A549 (cell line): ENCODE results near the gene MAU2. TPM values are rescaled to one million over a fixed set of nuclear protein-coding genes. Genes with fewer than 3 reads are reported as not detected.

Source experiments
- ATAC-seq, 2 experiments: fragments of 200-7000 bp in 1 of 2; fragments of >200 bp in 1 of 2; cut with Nextera tagmentation in 1 of 2; cut with Tn5 transposase in 1 of 2; 3 replicates each; pipeline versions ENCODE4 v1.8.0 to v1.9.1; 2018 to 2020; ENCODE audit warnings: mild to moderate bottlenecking in 1 of 2, moderate library complexity in 1 of 2
- CTCF ChIA-PET: fragments of 300-600 bp; sonication (Branson Sonifier 250); formaldehyde crosslinking; extraction: SDS; loops from one replicate; lab custom pipeline; 2021; ENCODE audit warnings: antibody characterized with exemption, inconsistent platforms; lab: Yijun Ruan, JAX
- POLR2A ChIA-PET: fragments of 350-600 bp; formaldehyde crosslinking; extraction: SDS; loops from one replicate; lab custom pipeline; 2021; ENCODE audit warnings: antibody characterized with exemption, inconsistent platforms; lab: Yijun Ruan, JAX
- DNase-seq, 2 experiments: peaks; one replicate each; pipeline versions ENCODE4 v3.0.0 to v3.0.0-alpha.2; 2011 to 2016; ENCODE audit warnings: low read depth in 1 of 2, low spot score in 1 of 2
- FAIRE-seq: peaks from 2 replicates; lab custom pipeline; 2011; peaks lifted over from hg19 to GRCh38; lab: Jason Lieb, UNC
- H3K27ac ChIP-seq, 2 experiments: fragments of >200 bp; sonication (Bioruptor Twin); formaldehyde crosslinking; 3 replicates each; pipeline ENCODE4 v1.5.1; 2016 to 2017
- H3K4me1 ChIP-seq: fragments of >200 bp; sonication (Bioruptor Twin); formaldehyde crosslinking; 3 replicates; pipeline ENCODE4 v1.6.1; 2016
- H3K4me2 ChIP-seq: fragments of >200 bp; sonication (Bioruptor Twin); formaldehyde crosslinking; 3 replicates; pipeline ENCODE4 v1.6.1; 2016
- H3K4me3 ChIP-seq: fragments of >200 bp; sonication (Bioruptor Twin); formaldehyde crosslinking; 3 replicates; pipeline ENCODE4 v1.5.1; 2016
- H3K9me3 ChIP-seq: fragments of >200 bp; sonication (Bioruptor Twin); formaldehyde crosslinking; 3 replicates; pipeline ENCODE4 v1.6.1; 2016
- BHLHE40 ChIP-seq: IDR thresholded peaks from 2 replicates; pipeline ENCODE4 v1.6.1; 2012; ENCODE audit warnings: low read depth, low read length, inconsistent platforms
- CBX2 ChIP-seq: fragments of 200-600 bp; sonication (generic); IDR thresholded peaks from 2 replicates; pipeline ENCODE4 v1.6.1; 2016; ENCODE audit warnings: low read depth, mild to moderate bottlenecking, borderline replicate concordance
- CBX8 ChIP-seq: fragments of 200-600 bp; sonication (generic); IDR thresholded peaks from 2 replicates; pipeline ENCODE4 v1.6.1; 2016
- EHF ChIP-seq: fragments of 250-450 bp; sonication (Bioruptor Pico); IDR thresholded peaks from 2 replicates; pipeline ENCODE4 v1.5.0; 2020; ENCODE audit warnings: mild to moderate bottlenecking
- ESRRA ChIP-seq: fragments of 150-350 bp; IDR thresholded peaks from 2 replicates; pipeline ENCODE4 v1.6.1; 2014; ENCODE audit warnings: mild to moderate bottlenecking, low read length, borderline replicate concordance
- FOXS1 ChIP-seq: fragments of 250-450 bp; sonication (Bioruptor Pico); IDR thresholded peaks from 2 replicates; pipeline ENCODE4 v1.5.0; 2020; ENCODE audit warnings: mild to moderate bottlenecking, moderate library complexity
- GATA3 ChIP-seq: IDR thresholded peaks from 2 replicates; pipeline ENCODE4 v1.6.1; 2012; ENCODE audit warnings: borderline replicate concordance
- HOXB13 ChIP-seq: fragments of 250-450 bp; sonication (Bioruptor Pico); IDR thresholded peaks from 2 replicates; pipeline ENCODE4 v1.5.0; 2020; ENCODE audit warnings: low read depth, mild to moderate bottlenecking, moderate library complexity
- HOXB5 ChIP-seq: fragments of 250-450 bp; sonication (Bioruptor Pico); IDR thresholded peaks from 2 replicates; pipeline ENCODE4 v1.5.0; 2020; ENCODE audit warnings: mild to moderate bottlenecking, moderate library complexity
- KDM5A ChIP-seq: fragments of 200-600 bp; sonication (generic); IDR thresholded peaks from 2 replicates; pipeline ENCODE4 v1.6.1; 2016; ENCODE audit warnings: antibody characterized with exemption, mild to moderate bottlenecking
- NPAS2 ChIP-seq: fragments of 250-450 bp; sonication (Bioruptor Pico); IDR thresholded peaks from 2 replicates; pipeline ENCODE4 v1.8.0; 2022; ENCODE audit warnings: mild to moderate bottlenecking, moderate library complexity, borderline replicate concordance
- NR3C1 ChIP-seq: fragments of >200 bp; sonication (Bioruptor Twin); formaldehyde crosslinking; IDR thresholded peaks from 3 replicates; pipeline ENCODE4 v1.6.1; 2017
- PHF8 ChIP-seq: fragments of 200-600 bp; sonication (generic); IDR thresholded peaks from 2 replicates; pipeline ENCODE4 v1.6.1; 2016; ENCODE audit warnings: low read depth, mild to moderate bottlenecking, antibody characterized with exemption, moderate library complexity, borderline replicate concordance
- POLR2A ChIP-seq: IDR thresholded peaks from 2 replicates; pipeline ENCODE4 v1.6.1; 2012; ENCODE audit warnings: mild to moderate bottlenecking, low read length
- SREBF2 ChIP-seq: fragments of 450-650 bp; IDR thresholded peaks from 2 replicates; pipeline ENCODE4 v1.6.1; 2014; ENCODE audit warnings: mild to moderate bottlenecking, moderate library complexity
- ZNF302 ChIP-seq: fragments of 250-450 bp; sonication (Bioruptor Pico); IDR thresholded peaks from 2 replicates; pipeline ENCODE4 v1.9.0; 2021; ENCODE audit warnings: inconsistent platforms, mild to moderate bottlenecking, moderate library complexity
- WGBS: methylation state at CpG from one replicate; pipeline ENCODE4 v1.1.6; 2017; ENCODE audit errors: missing lambda C conversion rate; 5-methylcytosine and 5-hydroxymethylcytosine counted together
- polyA plus RNA-seq, 4 experiments: library from polyadenylated mRNA; depleted of rRNA in 3 of 4; stranded (reverse); fragments of >200 nt; fragmentation: RNase III in 1 of 4; extraction: RNeasy Plus Mini Kit Qiagen cat#74134 plus additional on column Dnase treatment in 1 of 4; gene quantifications; 2 replicates in 3 of 4; 3 replicates in 1 of 4; pipeline ENCODE4 v1.2.3, GENCODE V29; 2011 to 2017
- TF ChIP-seq, protein P1 (sequence below): IDR thresholded peaks from 2 replicates; pipeline ENCODE4 v1.6.1; 2012
- TF ChIP-seq, protein P2 (sequence below): IDR thresholded peaks from 2 replicates; pipeline ENCODE4 v1.6.1; 2012; ENCODE audit warnings: low read depth, borderline replicate concordance
- TF ChIP-seq, protein P3 (sequence below): fragments of 250-450 bp; sonication (Bioruptor Pico); IDR thresholded peaks from 2 replicates; pipeline ENCODE4 v1.5.0; 2020; ENCODE audit warnings: low read depth, mild to moderate bottlenecking, moderate library complexity
- TF ChIP-seq, protein P4 (sequence below): fragments of >200 bp; sonication (Bioruptor Twin); formaldehyde crosslinking; IDR thresholded peaks from 2 replicates; pipeline ENCODE4 v1.6.1; 2016
- TF ChIP-seq, protein P5 (sequence below): fragments of 150-350 bp; IDR thresholded peaks from 2 replicates; pipeline ENCODE4 v1.6.1; 2014; ENCODE audit warnings: low read depth, mild to moderate bottlenecking, low read length

The MAU2 gene
- polyA plus RNA-seq, 2 of the 4 experiments (the other 2 are of a cell fraction): 8.5 to 11.5 TPM

DNA sequence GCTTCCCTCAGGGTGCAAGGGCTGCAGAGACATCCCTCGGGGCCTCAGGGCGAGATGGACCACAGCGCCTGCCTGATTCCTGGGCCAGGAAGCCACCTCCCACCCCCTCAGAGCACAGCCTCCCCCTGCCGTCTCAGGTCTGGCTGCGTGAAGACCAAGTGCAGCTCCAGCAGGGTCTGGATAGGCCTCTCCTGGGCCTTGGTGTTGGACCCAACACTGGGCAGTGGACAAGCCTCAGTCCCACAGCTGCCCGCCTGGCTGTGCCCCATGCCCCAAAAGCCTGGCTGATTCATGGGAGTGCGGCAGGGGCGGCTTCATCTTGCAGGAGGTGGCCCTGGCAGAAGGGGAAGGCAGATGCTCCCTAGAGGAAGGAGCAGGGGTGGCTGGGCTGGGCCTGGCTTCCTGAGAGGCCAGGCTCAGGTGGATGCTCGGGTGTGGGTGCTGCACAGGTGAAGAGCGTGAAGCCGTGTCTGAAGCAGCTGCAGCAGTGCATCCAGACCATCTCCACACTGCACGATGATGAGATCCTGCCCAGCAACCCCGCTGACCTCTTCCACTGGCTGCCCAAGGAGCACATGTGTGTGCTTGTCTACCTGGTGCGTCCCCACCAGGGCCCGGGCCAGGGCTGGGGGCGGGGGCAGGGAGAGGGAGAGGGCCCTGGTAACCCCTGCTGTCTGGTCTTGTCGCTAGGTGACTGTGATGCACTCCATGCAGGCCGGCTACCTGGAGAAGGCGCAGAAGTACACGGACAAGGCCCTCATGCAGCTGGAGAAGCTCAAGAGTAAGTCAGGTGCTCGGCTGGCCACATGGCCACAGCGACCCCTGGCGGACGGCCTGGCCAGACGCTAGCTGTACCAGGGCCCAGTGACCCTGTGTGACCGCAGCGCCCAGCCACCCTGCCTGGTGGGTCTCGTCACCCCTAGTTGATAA, 21.7 kb downstream of the MAU2 start (continued):
- TF ChIP-seq, protein P1, sequence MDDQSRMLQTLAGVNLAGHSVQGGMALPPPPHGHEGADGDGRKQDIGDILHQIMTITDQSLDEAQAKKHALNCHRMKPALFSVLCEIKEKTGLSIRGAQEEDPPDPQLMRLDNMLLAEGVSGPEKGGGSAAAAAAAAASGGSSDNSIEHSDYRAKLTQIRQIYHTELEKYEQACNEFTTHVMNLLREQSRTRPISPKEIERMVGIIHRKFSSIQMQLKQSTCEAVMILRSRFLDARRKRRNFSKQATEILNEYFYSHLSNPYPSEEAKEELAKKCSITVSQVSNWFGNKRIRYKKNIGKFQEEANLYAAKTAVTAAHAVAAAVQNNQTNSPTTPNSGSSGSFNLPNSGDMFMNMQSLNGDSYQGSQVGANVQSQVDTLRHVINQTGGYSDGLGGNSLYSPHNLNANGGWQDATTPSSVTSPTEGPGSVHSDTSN: no peak
- TF ChIP-seq, protein P2, sequence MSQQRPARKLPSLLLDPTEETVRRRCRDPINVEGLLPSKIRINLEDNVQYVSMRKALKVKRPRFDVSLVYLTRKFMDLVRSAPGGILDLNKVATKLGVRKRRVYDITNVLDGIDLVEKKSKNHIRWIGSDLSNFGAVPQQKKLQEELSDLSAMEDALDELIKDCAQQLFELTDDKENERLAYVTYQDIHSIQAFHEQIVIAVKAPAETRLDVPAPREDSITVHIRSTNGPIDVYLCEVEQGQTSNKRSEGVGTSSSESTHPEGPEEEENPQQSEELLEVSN: no peak
- no peak for TF ChIP-seq BHLHE40
- TF ChIP-seq, protein P3, sequence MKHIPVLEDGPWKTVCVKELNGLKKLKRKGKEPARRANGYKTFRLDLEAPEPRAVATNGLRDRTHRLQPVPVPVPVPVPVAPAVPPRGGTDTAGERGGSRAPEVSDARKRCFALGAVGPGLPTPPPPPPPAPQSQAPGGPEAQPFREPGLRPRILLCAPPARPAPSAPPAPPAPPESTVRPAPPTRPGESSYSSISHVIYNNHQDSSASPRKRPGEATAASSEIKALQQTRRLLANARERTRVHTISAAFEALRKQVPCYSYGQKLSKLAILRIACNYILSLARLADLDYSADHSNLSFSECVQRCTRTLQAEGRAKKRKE (CRISPR knock-in tag): no peak
- no peak for TF ChIP-seq CBX8

DNA sequence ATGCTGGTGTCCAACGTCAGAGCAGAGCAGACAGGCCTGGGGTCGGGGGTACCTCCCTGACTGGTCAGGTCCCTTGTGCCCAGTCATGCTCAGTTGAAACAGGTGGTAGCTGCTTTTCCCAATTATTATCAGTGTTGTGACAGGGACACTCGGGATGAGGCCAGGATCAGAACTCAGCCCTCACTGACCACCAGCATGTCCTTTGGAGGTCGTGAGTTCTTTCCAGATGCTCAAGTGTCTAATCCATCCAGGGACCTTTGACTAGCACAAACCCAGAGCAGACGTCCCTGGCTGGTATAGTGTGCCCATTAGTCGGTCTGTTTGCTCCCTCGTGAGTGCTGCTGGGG, 22.4 kb downstream of the MAU2 start:
- no peak for ATAC-seq
- Histone ChIP-seq H3K4me2 (no peak overlapping the region), H3K27ac (no peak overlapping the region), H3K4me1 (no peaks in the 10 kb centered on the region), H3K4me3 (no peak overlapping the region), H3K9me3 (no peaks in the 10 kb centered on the region)
- WGBS: no CpG with 5 or more reads among the region's 7 CpGs
- ChIA-PET CTCF (interaction anchor here (0.6 to 3.0 kb wide), 31 partner anchors 9 to 200 kb away, joined by 3 to 30 read pairs (median 4); partner anchors contain the start of gene GATAD2A), POLR2A (no interaction called here)
- TF ChIP-seq HOXB5 (CRISPR knock-in tag): no peak
- no peak for TF ChIP-seq POLR2A
- no peak for TF ChIP-seq CBX2
- TF ChIP-seq CBX8: no peak
- TF ChIP-seq, protein P4, sequence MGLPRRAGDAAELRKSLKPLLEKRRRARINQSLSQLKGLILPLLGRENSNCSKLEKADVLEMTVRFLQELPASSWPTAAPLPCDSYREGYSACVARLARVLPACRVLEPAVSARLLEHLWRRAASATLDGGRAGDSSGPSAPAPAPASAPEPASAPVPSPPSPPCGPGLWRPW: no peak
- TF ChIP-seq, protein P5, sequence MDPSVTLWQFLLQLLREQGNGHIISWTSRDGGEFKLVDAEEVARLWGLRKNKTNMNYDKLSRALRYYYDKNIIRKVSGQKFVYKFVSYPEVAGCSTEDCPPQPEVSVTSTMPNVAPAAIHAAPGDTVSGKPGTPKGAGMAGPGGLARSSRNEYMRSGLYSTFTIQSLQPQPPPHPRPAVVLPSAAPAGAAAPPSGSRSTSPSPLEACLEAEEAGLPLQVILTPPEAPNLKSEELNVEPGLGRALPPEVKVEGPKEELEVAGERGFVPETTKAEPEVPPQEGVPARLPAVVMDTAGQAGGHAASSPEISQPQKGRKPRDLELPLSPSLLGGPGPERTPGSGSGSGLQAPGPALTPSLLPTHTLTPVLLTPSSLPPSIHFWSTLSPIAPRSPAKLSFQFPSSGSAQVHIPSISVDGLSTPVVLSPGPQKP: no peak
- no peak for TF ChIP-seq FOXS1 (CRISPR knock-in tag)
- no peak for TF ChIP-seq SREBF2
- no peak for TF ChIP-seq HOXB13 (CRISPR knock-in tag)
- no peak for TF ChIP-seq PHF8
- TF ChIP-seq NPAS2 (CRISPR knock-in tag): no peak
- TF ChIP-seq NR3C1: no peak
- TF ChIP-seq EHF: no peak
- no peak for TF ChIP-seq ZNF302 (CRISPR knock-in tag)
- TF ChIP-seq, protein P3 (CRISPR knock-in tag): no peak
- no peak for TF ChIP-seq KDM5A
- no peak for TF ChIP-seq ESRRA
- TF ChIP-seq GATA3: no peak
- DNase-seq: no peak
- no peak for FAIRE-seq
